Stimulated activated CD8-positive, alpha-beta memory T cell treated with anti-CD3 and anti-CD28 coated beads, Interleukin-7, amount 100 ng/mL, for 24 hours (primary cell): Measurements from ENCODE around the gene GSDMA.
A peak's percentile ranks its signal among the peaks of the same experiment; 100 is the strongest.

Source experiments
- DNase-seq: peaks from one replicate; pipeline ENCODE4 v3.0.0-alpha.2; 2020; ENCODE audit warnings: low read depth

Gene GSDMA

GRCh38 chr17:40022961-40023541 is 60.2 kb downstream of the GSDMA start:
- no peak for DNase-seq

GRCh38 chr17:40023590-40024292 is 60.9 kb downstream of the GSDMA start:
- DNase-seq, result no peak

- no peak for DNase-seq
Observed at GRCh38 chr17:40024901-40025300, 62.1 kb downstream of the GSDMA start.

GRCh38 chr17:40025559-40025958 is 62.8 kb downstream of the GSDMA start:
- DNase-seq, result no peak

GRCh38 chr17:40025991-40026815 is 63.4 kb downstream of the GSDMA start:
- no peak for DNase-seq

GRCh38 chr17:40026816-40027613 is 64.2 kb downstream of the GSDMA start:
- peak; percentile 63 for DNase-seq
